HepG2 (cell line): ENCODE results near the gene PLXNA4. TPM values are rescaled to one million over a fixed set of nuclear protein-coding genes. Genes with fewer than 3 reads are reported as not detected.

Experiments used
- ATAC-seq: fragments of 200-7000 bp; cut with Tn5 transposase; 3 replicates; pipeline ENCODE4 v1.9.1; 2020; ENCODE audit warnings: mild to moderate bottlenecking, moderate library complexity
- BruUV-seq: library from RNA; stranded (reverse); fragments of 400-500 nt; replicated peaks from 2 replicates; lab custom pipeline; 2021; lab: Mats Ljungman, UMichigan
- CTCF ChIA-PET: fragments of 300-600 bp; formaldehyde crosslinking; extraction: SDS; loops from one replicate; lab custom pipeline; 2021; ENCODE audit warnings: low total read pairs, inconsistent platforms, low intra/inter-chr PET ratio; lab: Yijun Ruan, JAX
- POLR2A ChIA-PET: fragments of 350-600 bp; sonication (Branson Sonifier 250); formaldehyde crosslinking; loops from one replicate; lab custom pipeline; 2020; ENCODE audit warnings: antibody characterized with exemption, inconsistent platforms; lab: Yijun Ruan, JAX
- DNase-seq: peaks from one replicate; pipeline ENCODE4 v3.0.0-alpha.2; 2015; ENCODE audit warnings: low spot score
- FAIRE-seq: peaks from 3 replicates; lab custom pipeline; 2011; peaks lifted over from hg19 to GRCh38; lab: Jason Lieb, UNC
- H2AFZ ChIP-seq: one replicate; pipeline ENCODE4 v1.6.1; 2011; ENCODE audit warnings: low read length, inconsistent platforms
- H3K27ac ChIP-seq: fragments of 300-600 bp; 3 replicates; pipeline ENCODE4 v1.8.0; 2011; ENCODE audit warnings: mixed run types, mild to moderate bottlenecking, mixed read lengths, low read length, inconsistent platforms; ENCODE audit not compliant: insufficient read depth; ENCODE audit errors: extremely low read length
- H3K27me3 ChIP-seq, 2 experiments: fragments of 200-600 bp in 1 of 2; 2 replicates in 1 of 2; 3 replicates in 1 of 2; pipeline versions ENCODE4 v1.6.0 to v1.8.0; 2011; ENCODE audit warnings: low read length in 2 of 2, mild to moderate bottlenecking in 2 of 2, moderate library complexity in 2 of 2, inconsistent platforms in 1 of 2; ENCODE audit not compliant: insufficient read depth in 2 of 2, control insufficient read depth in 1 of 2
- H3K36me3 ChIP-seq, 2 experiments: fragments of 200-600 bp in 1 of 2; replicated peaks in 1 of 2; 2 replicates in 1 of 2; 3 replicates in 1 of 2; pipeline versions ENCODE4 v1.5.1 to v1.8.0; 2011; ENCODE audit warnings: low read length in 2 of 2, inconsistent platforms in 1 of 2; ENCODE audit not compliant: insufficient read depth in 2 of 2, control insufficient read depth in 1 of 2
- H3K4me1 ChIP-seq: 2 replicates; pipeline ENCODE4 v1.5.1; 2012; ENCODE audit warnings: low read length, inconsistent platforms; ENCODE audit not compliant: insufficient read depth
- H3K4me2 ChIP-seq: 2 replicates; pipeline ENCODE4 v1.6.0; 2011; ENCODE audit warnings: low read depth, low read length, inconsistent platforms
- H3K4me3 ChIP-seq, 3 experiments: fragments of 200-600 bp in 1 of 3; sonication (generic), shearing (Covaris generic) in 1 of 3; replicated peaks in 1 of 3; 2 replicates each; pipeline ENCODE4 v1.5.1; 2011 to 2016; ENCODE audit warnings: low read length in 3 of 3, inconsistent platforms in 2 of 3, low read depth in 2 of 3, mild to moderate bottlenecking in 2 of 3, control low read depth in 1 of 3, mixed read lengths in 1 of 3; ENCODE audit not compliant: insufficient read depth in 1 of 3
- H3K79me2 ChIP-seq: one replicate; pipeline ENCODE4 v1.6.1; 2011; ENCODE audit warnings: low read length, inconsistent platforms; ENCODE audit not compliant: insufficient read depth
- H3K9ac ChIP-seq: 2 replicates; pipeline ENCODE4 v1.6.0; 2011; ENCODE audit warnings: mild to moderate bottlenecking, low read depth, low read length, inconsistent platforms; ENCODE audit not compliant: insufficient read depth
- H3K9me3 ChIP-seq: 2 replicates; pipeline ENCODE4 v1.5.1; 2012; ENCODE audit warnings: mild to moderate bottlenecking, low read length
- H4K20me1 ChIP-seq: 2 replicates; pipeline ENCODE4 v1.6.0; 2011; ENCODE audit warnings: inconsistent platforms, mild to moderate bottlenecking, low read length, moderate library complexity; ENCODE audit not compliant: insufficient read depth
- CAMTA2 ChIP-seq: sonication (generic); formaldehyde crosslinking; IDR thresholded peaks from 2 replicates; pipeline ENCODE4 v1.4.0; 2020; ENCODE audit warnings: mild to moderate bottlenecking, missing genetic modification reagents, borderline replicate concordance
- KLF13 ChIP-seq: sonication (generic); formaldehyde crosslinking; IDR thresholded peaks from 2 replicates; pipeline ENCODE4 v1.4.0; 2020; ENCODE audit warnings: mild to moderate bottlenecking, missing genetic modification reagents
- NFATC3 ChIP-seq: sonication (generic); formaldehyde crosslinking; IDR thresholded peaks from 2 replicates; pipeline ENCODE4 v1.5.1; 2020; ENCODE audit warnings: mild to moderate bottlenecking, missing genetic modification reagents
- NR3C1 ChIP-seq: sonication (generic); formaldehyde crosslinking; IDR thresholded peaks from 2 replicates; pipeline ENCODE4 v1.4.0; 2020; ENCODE audit warnings: missing genetic modification reagents
- ZNF329 ChIP-seq: sonication (generic); formaldehyde crosslinking; IDR thresholded peaks from 2 replicates; pipeline ENCODE4 v1.9.0; 2021; ENCODE audit warnings: low read depth, mild to moderate bottlenecking, missing genetic modification reagents
- whole genome bisulfite sequencing: methylation state at CpG from one replicate; pipeline ENCODE4 v1.1.6; 2017; ENCODE audit warnings: low lambda C conversion rate; 5-methylcytosine and 5-hydroxymethylcytosine counted together
- in situ Hi-C: cut with HindIII; loops from 2 replicates; pipeline ENCODE4 v1.10.0; 2017; ENCODE audit warnings: low pct_unique_long_range_greater_than_20kb; ENCODE audit not compliant: extremely low pct_ligation_motif_present
- intact Hi-C: fragments of 100-400 bp; cut with micrococcal nuclease; formaldehyde crosslinking; loops from one replicate; pipeline ENCODE4 v1.10.0; 2022; ENCODE audit not compliant: unreplicated experiment
- polyA plus RNA-seq, 8 experiments: library from polyadenylated mRNA; depleted of rRNA in 3 of 8; stranded (reverse) in 7 of 8; unstranded in 1 of 8; fragments of >200 nt; fragmentation: Illumina TruSeq in 4 of 8; extraction: Trizol in 4 of 8; gene quantifications; 2 replicates each; pipeline versions ENCODE4 v1.2.1 to v1.2.3, GENCODE V29; 2011 to 2016; ENCODE audit warnings: low read depth in 4 of 8, missing spikeins in 1 of 8, mixed read lengths in 1 of 8; ENCODE audit not compliant: insufficient read depth in 1 of 8
- total RNA-seq, 5 experiments: library from RNA; depleted of rRNA; stranded (reverse); fragments of >200 nt; fragmentation: Illumina TruSeq; extraction: Trizol; gene quantifications; 2 replicates each; pipeline ENCODE4 v1.2.3, GENCODE V29; 2016; ENCODE audit warnings: low read depth in 1 of 5
- TF ChIP-seq, protein P1 (sequence below): conservative IDR thresholded peaks from 2 replicates; pipeline ENCODE4 v1.6.1; 2018; ENCODE audit warnings: missing genetic modification reagents
- TF ChIP-seq, protein P2 (sequence below): sonication (generic); formaldehyde crosslinking; IDR thresholded peaks from 2 replicates; pipeline ENCODE4 v1.8.0; 2022; ENCODE audit warnings: missing genetic modification reagents, mild to moderate bottlenecking, borderline replicate concordance

The PLXNA4 gene
- total and polyA plus RNA-seq, 2 of the 13 experiments (the other 11 are each of a cell fraction or from before 2014, with no cell fraction given) = 0.01 to 0.04 TPM

DNA sequence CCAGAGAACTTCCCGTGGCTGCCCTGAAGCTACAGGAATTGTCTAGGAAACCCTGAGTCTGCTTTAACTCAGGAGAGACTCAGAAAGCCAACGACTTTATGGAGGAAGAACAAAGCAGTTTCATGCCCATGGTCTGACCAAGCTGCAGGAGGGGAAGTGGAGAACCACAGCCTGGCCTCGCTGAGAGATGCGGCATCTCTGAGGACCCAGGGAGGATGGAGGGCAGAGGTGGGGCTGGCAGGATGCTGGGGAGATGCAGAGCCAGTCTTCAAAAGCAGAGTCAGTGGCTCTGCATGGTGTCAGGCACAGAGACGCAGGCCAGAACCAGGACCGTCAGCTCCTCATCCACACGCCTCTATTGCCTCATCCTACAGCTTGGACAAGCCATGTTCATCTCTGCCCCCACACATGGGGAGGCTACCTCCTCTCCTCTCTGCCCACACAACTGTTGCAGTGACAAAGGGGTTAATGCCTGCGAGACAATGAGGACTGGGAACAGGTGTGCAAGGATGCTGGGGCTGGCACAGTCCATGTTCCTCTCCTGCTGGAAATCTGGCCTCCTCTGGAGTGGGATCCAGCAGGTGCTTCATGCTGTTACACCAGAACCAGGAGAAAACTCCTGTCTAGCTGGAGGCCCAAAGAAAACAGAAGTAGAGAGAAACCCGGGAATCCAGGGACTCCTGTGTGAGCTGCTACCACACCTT, 267.0 kb downstream of the PLXNA4 start:
- no peak for DNase-seq
- Histone ChIP-seq H3K9me3 (no peaks in the 10 kb centered on the region), H2AFZ (no peak overlapping the region), H4K20me1 (no peaks in the 10 kb centered on the region), H3K36me3 (no peaks in the 10 kb centered on the region), H3K9ac (no peak overlapping the region), H3K4me2 (no peak overlapping the region), H3K27me3 (peaks cover 0 to 10% of the 10 kb centered on the region in 2 experiments; a peak in 2 of 5 replicates), H3K4me1 (no peaks in the 10 kb centered on the region), H3K27ac (no peak overlapping the region), H3K4me3 (no peak overlapping the region), H3K79me2 (no peaks in the 10 kb centered on the region)
- CTCF ChIA-PET = no interaction called here
- in situ Hi-C loops = no loop called here
- no peak for FAIRE-seq
- POLR2A ChIA-PET = no interaction called here
- no peak for ATAC-seq
- WGBS = 4% methylated on average over 4 of the region's 9 CpGs
- BruUV-seq = no TSS peak
- intact Hi-C loops = no loop called here
- TF ChIP-seq, protein P1, sequence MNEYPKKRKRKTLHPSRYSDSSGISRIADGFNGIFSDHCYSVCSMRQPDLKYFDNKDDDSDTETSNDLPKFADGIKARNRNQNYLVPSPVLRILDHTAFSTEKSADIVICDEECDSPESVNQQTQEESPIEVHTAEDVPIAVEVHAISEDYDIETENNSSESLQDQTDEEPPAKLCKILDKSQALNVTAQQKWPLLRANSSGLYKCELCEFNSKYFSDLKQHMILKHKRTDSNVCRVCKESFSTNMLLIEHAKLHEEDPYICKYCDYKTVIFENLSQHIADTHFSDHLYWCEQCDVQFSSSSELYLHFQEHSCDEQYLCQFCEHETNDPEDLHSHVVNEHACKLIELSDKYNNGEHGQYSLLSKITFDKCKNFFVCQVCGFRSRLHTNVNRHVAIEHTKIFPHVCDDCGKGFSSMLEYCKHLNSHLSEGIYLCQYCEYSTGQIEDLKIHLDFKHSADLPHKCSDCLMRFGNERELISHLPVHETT (CRISPR knock-in tag) = no peak
- TF ChIP-seq KLF13 (CRISPR knock-in tag) (no peak), NR3C1 (no peak), CAMTA2 (CRISPR knock-in tag) (no peak), ZNF329 (no peak), NFATC3 (no peak)
- TF ChIP-seq, protein P2, sequence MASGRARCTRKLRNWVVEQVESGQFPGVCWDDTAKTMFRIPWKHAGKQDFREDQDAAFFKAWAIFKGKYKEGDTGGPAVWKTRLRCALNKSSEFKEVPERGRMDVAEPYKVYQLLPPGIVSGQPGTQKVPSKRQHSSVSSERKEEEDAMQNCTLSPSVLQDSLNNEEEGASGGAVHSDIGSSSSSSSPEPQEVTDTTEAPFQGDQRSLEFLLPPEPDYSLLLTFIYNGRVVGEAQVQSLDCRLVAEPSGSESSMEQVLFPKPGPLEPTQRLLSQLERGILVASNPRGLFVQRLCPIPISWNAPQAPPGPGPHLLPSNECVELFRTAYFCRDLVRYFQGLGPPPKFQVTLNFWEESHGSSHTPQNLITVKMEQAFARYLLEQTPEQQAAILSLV = no peak
